GM12874 (cell line): ENCODE measurements around the gene RALGPS1.

Experiments
- TF ChIP-seq, protein P1 (sequence below): IDR thresholded peaks from 2 replicates; pipeline ENCODE4 v1.5.1; 2011; ENCODE audit warnings: low read depth, mild to moderate bottlenecking, control low read depth, low read length, moderate library complexity; ENCODE audit not compliant: insufficient read depth

The RALGPS1 gene

DNA sequence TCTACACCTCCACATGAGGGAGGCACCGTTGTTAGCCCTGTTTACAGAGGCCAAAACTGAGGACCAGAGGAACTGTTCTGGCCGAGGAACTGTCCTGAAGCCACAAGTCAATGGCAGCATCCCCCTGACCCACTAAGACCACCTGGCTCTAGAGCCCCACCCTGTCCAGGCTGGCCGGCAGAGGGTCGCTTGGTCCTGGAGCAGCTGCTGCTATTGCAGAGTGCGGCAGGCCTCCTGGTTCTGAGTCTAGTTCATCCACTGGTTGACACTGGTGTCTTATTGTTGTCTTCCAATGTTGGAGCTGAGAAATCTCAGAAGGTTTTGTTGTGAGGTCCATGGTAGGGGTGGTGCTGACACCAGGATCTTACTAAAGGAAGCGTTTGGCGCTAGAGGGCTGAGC, 234.4 kb downstream of the RALGPS1 start:
- TF ChIP-seq, protein P1, sequence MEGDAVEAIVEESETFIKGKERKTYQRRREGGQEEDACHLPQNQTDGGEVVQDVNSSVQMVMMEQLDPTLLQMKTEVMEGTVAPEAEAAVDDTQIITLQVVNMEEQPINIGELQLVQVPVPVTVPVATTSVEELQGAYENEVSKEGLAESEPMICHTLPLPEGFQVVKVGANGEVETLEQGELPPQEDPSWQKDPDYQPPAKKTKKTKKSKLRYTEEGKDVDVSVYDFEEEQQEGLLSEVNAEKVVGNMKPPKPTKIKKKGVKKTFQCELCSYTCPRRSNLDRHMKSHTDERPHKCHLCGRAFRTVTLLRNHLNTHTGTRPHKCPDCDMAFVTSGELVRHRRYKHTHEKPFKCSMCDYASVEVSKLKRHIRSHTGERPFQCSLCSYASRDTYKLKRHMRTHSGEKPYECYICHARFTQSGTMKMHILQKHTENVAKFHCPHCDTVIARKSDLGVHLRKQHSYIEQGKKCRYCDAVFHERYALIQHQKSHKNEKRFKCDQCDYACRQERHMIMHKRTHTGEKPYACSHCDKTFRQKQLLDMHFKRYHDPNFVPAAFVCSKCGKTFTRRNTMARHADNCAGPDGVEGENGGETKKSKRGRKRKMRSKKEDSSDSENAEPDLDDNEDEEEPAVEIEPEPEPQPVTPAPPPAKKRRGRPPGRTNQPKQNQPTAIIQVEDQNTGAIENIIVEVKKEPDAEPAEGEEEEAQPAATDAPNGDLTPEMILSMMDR: no peak

DNA sequence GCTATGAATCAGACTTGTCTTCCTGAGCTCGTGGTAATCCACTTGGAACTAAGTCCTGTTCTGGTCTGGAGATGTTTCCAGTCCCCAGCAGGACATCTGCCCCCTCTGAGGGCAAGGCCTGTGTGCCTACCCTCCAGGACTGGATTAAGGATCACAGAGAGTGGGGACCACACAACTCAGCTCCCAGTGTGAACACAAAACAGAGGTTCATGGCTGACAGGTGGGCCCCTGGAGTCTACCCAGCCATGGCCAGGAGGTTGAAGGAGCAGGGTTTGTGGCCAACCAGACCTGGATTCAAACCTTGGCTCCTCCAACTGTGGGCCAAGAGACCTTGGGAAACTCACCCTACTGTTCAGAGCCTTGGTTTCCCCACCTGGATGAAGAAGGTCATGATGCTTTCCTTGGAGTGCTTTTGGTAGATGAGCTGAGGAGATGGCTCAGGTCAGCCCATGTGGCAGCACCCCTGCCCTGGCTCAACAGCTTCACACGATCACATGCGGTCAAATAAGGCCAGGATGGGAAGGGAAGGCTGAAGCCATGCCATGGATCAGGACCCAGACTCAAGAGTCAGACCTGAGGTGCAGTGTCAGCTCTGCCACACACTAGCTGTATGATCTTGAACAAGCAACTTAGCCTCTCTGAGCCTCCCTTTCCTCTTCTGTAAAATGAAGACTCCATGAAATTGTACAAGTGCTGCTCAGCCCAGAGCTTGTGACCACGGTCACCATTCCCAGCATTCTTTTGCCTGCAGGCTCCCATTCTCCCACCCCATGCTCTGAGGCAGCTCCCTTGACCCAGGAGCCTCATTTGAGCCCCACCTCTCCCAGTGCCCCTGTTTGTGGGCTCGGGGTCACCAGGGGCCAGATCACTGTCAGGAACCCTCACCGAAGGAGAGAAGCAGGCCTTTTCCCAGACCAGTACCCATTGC, 235.1 kb downstream of the RALGPS1 start:
- TF ChIP-seq, protein P1: no peak

- TF ChIP-seq, protein P1: no peak
Observed at GRCh38 chr9:127153501-127153900, 238.9 kb downstream of the RALGPS1 start.

- TF ChIP-seq, protein P1: no peak
Observed at GRCh38 chr9:127154003-127154389, 239.4 kb downstream of the RALGPS1 start.

DNA sequence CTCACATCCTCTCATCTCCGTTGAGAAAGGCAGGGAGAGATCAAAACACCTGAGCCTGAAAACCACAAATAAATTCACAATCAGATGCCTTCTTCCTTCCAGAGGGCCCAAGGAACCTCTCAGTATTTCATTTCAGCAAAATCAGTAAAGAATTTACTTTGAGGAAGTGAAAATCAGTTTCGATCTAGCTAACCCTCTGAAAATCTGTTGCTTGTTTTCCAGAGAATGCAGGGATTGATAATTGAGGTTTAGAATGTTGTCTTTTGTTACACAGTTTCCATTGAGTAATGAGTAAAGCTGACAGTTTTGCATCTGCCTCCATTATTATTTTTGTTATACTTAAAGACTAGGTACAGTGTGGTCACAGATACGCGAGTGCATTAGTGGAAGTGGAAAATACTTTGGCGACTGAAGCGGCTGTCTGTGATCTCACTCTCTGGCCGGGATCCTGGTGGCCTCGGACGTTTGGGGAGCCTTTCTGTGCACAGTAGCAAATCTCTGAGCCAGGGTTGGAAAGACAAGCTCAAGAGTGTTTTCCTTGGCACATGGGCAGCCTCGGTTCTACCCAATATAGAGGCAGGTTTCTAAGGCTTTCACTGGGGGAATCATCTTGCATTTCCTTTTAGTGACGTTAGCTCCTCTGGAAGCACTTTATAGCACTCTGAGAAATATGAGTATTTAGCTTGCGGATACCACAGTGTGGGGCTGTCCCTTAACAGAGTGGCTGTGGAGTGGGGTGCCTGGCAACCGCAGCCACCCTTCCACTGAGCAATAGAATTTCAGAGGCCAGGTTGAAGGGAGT, 240.0 kb downstream of the RALGPS1 start:
- TF ChIP-seq, protein P1: no peak

- TF ChIP-seq, protein P1: no peak
Observed at GRCh38 chr9:127155314-127155960, 240.9 kb downstream of the RALGPS1 start.

GRCh38 chr9:127158786-127159324, 244.3 kb downstream of the RALGPS1 start:
- TF ChIP-seq, protein P1: no peak
